ENCODE data around the gene SCML1. TPM values are rescaled to one million over a fixed set of nuclear protein-coding genes. Genes with fewer than 3 reads are reported as not detected.
A peak's percentile ranks its signal among the peaks of the same experiment; 100 is the strongest.

The SCML1 gene
- polyA plus RNA-seq, 1 donor from 2014 or later, result 0.56 TPM

DNA sequence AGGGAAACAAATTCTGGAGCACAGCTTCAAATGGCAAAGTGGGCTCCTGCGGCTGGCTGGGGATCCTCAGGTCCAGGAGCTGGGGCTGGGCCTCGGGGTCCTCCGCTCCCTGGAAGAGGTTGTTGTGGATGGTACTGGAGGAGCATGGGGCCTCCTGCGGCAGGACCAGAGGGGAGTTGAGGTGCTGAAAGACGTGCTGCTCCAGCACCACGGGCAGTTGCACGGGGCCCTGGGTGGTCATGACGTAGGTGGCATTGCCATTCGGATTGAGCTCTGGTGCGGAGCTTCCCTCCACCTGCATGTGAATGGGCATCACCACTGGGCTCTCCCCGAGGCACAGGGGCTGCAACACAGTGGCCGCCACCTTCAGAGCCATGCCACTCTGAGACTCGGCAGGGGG is 64.1 kb downstream of the SCML1 start:
- Mint-ChIP-seq H3K9me3 (no peaks in the 10 kb centered on the region), H3K4me3 (no peak overlapping the region), H3K36me3 (no peaks in the 10 kb centered on the region), H3K4me1 (no peaks in the 10 kb centered on the region), H3K27me3 (peaks cover 6% of the 10 kb centered on the region), H3K27ac (no peak overlapping the region)

- Mint-ChIP-seq H3K9me3 (no peaks in the 10 kb centered on the region), H3K27me3 (peaks cover 3% of the 10 kb centered on the region), H3K4me3 (no peak overlapping the region), H3K27ac (peak overlapping the region in 1 of 3 donors; percentile 18), H3K4me1 (no peaks in the 10 kb centered on the region), H3K36me3 (no peaks in the 10 kb centered on the region)
These were observed 65.5 kb downstream of the SCML1 start for GRCh38 chrX:17802756-17803155.

- Mint-ChIP-seq H3K27ac (no peak overlapping the region), H3K9me3 (no peaks in the 10 kb centered on the region), H3K4me1 (no peaks in the 10 kb centered on the region), H3K36me3 (no peaks in the 10 kb centered on the region), H3K27me3 (peaks cover 3% of the 10 kb centered on the region), H3K4me3 (no peak overlapping the region)
These were observed 66.2 kb downstream of the SCML1 start for GRCh38 chrX:17803449-17803848.

Other genes with a start within 250 kb of the SCML1 start
- not detected for gene RAI2, start 123.8 kb downstream of the SCML1 start, polyA plus RNA-seq